Stimulated activated CD8-positive, alpha-beta memory T cell treated with anti-CD3 and anti-CD28 coated beads, Interleukin-2, amount 100 ng/mL, for 1 hour (primary cell): ENCODE data around the gene MRGPRG.

Experiments used
- DNase-seq, 2 donors: peaks; one replicate each; pipeline ENCODE4 v3.0.0-alpha.2; 2020; ENCODE audit warnings: low read depth in 2 of 2

MRGPRG gene

DNA sequence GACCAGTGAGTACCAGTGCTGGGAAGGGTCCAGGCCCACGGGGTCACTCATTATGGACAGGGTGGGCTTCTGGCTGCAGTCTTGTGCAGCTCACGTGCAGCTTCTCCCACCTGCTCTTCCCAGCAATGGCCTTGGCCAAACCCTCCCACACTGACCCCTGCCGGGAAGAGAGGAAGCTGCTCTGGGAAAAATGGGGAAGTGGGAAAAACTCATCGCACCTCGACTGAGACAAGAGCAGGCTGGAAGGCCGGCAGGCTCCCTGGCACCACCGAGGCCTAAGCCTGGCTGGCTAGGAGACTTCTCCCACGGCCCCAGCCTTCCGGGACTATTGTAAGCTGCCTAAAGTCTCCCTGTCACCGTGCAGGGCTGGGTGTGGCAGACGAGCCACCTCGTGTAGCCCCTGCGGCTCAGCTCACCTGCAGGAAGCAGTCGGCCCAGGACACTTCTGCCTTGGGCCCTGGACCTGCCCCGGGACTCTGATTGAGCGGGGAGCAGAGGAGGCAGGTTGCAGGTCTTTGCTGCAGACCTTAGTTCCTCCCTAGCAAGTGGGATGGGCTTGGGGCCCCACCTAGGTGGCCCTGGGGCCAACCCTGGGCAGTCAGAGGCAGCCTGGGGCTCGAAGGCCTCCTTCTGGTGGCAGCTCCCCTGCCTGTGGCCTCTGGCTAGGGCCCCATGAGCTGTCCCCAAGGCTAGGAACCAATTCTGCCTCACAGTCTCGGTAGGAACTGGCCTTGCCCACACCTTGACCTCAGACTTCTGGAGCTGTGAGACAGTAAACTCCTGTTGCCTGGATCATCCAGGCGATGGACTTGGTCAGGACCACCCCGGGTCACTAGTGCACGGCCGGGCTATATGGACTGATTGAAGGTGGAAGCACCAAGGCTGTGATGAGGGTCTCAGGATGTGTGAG lies 23.1 kb downstream of the MRGPRG start:
- no peak for DNase-seq

DNA sequence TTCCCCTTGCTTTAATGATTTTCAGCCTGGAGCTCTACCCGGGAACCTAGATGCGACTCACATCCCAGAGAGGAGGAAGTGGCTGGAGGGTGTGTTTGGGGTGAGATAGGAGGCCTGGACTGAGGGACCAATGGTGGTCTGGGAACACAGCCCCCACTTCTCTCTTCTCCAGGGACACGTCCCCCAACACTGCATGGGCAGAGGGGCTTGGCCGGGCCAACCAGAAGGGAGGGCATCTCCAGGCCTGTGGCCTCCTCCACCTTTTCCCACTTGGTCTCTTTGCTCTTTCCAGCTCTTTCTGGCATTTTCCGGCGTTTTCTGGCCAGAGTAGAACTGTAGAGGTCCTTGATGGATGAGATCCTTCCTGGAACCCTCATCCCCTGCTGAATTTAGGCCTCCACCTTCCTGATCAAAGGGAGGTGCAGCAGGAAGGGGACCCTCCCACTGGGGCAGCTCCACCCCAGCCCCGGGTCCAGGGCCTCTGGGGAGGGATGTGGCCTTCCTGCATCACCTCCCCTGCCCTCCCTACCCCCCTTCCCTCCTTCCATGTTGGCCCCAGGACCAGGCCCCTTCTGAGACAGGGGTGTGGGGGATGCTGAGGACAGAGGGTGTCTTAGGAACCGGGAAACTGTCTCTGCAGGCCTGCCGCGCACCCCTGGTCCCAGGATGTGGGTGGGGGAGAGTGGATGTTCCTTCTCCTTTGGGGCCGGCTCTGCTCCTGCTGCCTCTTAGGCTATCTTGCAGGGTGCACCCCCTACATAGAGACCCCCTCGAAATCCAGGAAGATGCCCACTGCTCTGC lies 24.4 kb downstream of the MRGPRG start:
- DNase-seq = no peak

DNA sequence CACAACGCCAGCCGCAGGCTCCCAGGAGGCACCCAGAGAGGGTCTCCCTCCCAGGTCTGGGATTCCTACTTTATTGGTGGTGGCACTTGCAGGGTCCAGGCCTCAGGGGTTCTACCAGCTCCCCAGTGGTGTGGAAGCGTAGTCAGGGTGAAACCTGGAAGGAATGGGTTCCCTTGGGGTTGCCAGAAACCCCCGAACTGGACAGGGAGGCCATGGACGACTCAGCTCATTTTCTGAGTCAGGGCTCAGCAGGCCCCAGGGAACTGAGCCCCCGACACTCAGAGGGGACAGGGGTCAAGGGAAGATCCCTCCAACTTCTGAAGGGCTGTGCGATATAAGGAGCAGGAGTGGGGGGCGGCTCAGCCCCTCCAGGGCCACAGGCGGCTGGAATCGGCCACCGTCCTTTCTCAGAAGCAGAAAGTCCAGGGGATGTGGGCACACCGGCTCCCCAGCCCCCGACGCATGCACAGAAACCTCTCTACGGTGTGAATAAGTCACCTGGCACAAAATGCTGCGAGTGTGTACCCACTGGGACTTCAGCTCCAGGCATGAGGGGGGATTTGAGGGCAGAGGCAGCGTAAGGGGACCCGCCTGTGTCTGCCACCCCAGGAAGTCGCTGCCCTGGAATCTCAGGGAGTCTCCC lies 25.1 kb downstream of the MRGPRG start:
- DNase-seq = no peak

DNA sequence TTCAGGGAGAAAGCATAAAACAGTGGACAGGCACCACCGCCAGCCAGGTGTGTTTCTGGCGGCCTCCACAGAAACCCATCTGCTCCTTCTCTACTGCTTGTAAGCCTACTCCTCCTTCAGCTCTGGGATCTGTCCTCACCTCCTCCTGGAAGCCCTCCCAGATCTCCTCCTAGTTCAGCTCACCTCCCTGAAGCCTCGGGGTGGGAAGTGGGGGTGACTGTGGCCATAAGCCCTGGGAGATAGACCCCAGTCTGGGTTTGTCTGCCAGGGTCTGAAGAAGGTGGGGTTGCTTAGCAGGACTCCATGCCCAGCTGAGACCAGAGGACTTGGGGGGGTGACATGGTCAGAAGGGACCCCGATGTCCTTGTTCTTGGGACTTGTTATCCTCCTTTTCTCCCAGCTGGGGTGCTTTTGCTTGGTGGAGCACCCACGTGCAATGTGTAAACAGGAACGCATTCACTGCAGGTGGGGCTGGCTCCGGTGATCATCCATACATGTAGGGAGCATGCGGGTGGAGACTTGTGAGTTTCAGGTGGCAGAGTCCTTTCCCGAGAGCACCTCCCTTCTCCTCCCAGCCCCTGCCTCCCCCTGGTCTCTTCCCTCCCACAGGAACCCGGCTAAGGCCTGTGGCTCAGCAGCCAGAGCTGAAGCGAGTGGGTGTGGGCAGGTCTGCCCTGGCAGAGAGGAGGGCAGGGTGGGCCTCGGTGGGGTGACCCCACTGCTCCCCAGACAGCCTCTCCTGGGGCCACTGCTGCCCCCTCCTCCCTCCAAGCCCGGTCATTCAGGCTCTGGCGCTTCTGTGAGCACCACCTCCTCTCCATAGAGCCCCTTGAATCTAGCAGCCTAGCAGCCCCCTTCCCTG lies 25.9 kb downstream of the MRGPRG start:
- DNase-seq = no peak

DNA sequence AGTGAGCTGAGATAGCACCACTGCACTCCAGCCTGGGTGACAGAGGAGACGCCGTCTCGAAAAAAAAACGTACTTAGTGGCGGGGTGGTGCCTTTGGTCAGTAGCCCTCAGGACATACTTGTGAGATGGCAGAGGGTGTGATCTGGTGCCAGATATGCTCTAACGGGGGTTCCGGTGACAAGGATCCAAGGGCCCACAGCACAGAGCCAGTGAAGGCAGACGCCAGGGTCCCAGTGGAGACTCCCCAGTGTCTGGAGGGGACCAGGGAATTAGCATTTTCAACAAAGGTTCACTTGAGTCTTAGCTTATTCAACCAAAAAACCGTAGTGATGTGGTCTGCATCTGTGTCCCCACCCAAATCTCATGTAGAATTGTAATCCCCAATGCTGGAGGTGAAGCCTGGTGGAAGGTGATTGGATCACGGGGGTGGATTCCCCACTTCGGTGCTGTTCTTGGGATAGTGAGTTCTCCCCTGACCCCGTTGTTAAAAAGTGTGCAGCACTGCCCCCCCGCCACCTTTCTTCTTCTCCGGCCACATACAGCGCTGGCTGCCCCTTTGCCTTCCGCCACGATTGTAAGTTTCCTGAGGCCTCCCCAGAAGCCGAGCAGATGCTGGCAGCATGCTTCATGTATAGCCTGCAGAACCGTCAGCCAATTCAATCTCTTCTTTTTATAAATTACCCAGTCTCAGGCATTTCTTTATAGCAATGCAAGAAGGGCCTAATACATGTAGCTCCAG lies 26.9 kb downstream of the MRGPRG start:
- no peak for DNase-seq

DNA sequence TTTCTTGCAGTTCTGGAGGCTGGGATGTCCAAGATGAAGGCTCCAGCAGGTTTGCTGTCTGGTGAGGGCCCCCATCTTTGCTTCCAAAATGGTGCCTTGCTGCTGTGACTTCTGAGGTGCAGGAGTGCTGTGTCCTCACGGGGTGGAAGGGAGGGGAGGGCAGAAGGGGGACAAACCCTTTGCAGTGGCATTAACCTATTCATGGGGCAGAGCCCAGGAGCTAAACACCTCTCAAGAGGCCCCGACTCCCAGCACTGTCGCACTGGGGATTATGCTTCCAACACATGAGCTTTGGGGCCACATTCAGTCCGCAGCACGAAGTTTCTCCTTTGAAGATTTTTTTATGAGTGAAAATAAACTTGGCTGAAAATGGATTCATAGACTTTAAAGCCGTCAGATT lies 28.0 kb downstream of the MRGPRG start:
- DNase-seq = no peak

DNA sequence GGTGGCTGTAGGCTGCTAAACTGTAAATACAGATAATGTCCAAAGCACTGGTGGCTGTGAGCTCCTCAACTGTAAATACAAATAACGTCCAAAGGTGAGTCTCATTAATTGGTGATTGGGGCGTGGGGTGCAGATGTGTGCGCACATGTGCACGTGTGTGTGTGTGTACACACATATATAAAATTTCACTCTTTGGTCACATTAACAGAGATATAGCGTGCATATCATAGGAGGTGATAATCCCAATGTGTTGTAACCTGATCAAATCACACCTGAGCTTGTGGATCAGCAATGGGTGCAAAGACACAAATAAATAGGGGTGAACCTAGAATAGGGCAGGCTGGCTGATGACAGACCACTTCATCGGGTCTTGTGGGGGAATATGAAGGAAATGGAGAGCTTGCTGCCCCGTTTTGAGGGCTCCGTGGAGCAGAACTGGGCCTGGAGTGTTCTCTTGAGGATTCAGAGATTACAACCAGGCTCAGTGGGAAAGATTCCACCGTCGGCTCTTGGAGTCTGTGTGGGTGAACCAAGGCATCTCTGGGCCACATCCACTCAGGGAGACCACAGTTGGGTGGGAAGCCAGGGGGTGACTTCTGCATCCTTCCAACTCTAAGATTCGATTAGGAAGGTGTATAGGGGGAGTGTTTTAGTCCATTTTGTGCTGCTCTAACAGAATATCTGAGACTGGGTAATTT lies 28.6 kb downstream of the MRGPRG start:
- no peak for DNase-seq

DNA sequence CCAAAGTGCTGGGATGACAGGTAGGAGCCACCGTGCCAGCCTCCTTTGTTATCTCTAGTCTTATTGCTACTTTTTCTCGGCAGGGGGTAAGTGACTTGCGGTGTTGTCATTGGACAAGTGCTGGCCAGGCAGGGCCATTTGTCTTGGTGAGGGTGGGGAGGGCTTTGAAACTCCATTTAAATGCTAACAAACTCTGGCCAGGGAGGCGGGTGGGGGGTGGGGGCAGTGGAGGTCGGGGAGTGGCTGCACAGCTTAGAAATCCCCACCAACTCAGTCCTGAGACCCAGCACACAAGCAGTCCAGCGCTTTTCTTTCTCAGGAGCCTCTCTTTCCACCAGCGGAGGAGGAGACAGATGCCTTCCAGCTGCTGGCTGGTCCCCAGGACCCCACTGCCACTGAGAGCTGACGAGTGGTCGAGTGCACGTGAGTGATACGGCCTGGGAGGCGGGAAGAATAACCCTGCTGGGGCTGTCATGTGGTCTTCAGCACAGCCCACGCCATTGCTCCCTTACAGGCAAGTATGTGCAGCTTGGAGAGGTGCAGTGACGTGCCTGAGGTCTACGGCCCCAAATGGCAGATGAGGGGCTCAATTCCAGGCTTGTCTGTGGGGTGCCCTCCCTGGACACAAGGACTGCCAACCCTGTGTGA lies 29.3 kb downstream of the MRGPRG start:
- no peak for DNase-seq

DNA sequence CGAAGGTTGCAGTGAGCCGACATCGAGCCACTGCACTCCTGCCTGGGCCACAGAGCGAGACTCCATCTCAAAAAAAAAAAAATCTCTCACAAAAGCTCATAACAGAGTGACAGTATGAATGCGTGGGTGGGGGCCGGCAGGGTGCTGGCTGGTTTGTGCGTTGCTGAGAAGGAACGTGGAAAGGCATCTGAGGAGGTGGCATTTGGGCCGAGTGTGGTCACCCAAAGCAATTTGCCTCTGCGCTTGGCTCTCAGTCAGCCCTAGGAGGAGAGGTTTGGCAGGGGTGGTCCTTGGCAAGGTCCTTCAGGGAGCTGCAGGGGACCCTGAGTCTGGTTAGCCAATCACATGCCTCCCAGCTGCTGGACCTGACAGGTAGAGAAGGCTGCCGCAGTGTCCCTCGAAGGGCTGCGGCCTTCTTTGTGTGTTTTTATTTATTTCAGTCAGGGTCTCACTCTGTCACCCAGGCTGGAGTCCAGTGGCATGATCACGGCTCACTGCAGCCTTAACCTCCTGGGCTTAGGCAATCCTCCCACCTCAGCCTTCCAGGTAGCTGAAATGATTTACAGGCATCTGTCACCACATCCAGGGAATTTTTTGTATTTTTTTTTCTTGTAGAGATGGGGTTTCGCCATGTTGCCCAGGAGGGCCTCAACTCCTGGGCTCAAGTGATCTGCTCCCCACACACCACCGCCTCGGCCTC lies 30.0 kb downstream of the MRGPRG start:
- DNase-seq = no peak

DNA sequence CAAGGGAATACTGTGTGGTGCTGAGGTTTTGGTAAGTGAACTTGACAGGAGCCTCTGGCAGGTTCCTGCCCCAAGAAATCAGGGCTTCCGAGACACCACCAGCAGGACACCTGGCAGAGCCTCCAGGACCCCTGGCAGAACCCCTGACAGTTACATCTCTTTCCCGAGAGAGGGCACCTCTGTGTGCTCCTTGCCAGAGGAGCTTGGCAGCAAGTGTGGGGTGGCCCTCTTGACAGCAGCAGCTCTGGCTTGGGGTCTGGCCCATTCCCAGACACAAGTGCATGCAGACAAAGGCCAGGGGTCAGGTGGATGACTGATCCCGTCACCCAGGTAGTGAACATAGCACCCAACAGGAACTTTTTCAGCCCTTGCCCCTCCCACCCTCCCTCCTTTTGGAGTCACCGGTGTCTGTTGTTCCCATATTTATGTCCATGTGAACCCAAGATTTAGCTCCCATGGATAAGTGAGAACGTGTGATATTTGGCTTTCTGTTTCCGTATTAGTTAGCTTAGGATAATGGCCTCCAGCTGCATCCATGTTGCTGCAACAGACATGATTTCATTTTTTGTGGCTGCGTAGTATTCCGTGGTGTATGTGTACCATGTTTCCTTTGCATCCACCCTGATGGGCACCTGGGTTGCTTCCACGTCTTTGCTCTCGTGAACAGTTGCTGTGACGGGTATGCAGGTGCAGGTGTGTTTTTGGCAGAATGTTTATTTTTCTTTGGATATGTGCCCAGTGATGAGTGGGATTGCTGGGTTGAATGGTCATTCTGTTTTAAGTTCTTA lies 32.3 kb downstream of the MRGPRG start:
- no peak for DNase-seq

DNA sequence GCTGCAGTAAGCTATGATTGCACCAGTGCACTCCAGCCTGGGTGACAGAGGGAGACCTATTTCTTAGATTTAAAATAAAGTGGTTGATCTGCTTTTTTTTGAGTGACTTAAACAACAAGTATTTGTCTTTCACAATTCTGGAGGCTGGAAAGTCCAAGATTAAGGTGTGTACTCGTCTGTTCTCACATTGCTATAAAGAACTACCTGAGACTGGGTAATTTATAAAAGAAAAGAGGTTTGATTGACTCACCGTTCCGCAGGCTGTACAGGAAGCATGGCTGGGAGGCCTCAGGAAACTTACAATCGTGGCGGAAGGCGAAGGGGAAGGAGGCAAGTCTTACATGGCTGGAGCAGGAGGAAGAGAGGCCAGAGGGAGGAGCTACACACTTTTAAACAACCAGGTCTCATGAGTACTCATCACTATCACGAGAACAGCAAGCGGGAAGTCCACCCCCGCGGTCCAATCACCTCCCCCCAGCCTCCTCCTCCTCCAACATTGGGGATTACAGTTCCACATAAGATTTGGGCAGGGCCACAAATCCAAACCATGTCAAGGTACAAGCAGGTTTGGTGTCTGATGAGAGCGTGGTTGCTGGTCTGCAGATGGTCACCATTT lies 33.8 kb downstream of the MRGPRG start:
- DNase-seq = no peak

DNA sequence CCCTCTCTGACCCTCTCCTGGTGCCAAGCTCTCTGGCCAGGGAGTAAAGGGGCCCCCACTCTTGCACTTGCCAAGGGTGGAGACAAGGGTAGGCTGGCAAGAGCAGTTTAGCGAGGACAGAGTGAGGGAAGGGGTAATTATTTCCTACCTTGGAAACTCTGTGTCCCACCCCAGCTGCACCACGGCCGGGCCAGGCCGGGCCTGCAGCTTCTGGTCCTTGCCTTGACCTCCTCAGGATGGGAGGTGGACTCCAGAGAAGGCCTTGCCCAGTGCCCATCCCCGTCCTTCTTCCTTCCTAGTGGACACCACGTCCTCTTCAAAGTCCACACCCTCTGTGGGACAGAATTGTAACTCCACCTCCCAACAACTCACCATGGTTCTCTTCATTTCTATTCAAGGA lies 35.1 kb downstream of the MRGPRG start:
- no peak for DNase-seq

DNA sequence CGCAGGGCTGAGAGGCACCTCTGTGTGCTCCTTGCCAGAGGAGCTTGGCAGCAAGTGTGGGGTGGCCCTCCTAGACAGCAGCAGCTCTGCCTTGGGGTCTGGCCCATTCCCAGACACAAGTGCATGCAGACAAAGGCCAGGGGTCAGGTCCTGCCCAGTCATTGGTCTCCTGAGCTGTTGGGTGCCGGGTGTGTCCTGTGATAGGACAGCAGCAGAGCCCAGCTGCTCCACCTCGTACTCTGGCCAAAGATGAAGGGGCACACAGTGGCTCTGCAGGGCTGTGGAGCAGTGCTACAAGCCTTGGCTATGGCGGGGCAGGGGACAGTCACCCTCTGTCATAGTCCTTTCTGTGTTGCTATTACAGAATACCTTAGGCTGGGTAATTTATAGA lies 36.2 kb downstream of the MRGPRG start:
- DNase-seq = no peak

DNA sequence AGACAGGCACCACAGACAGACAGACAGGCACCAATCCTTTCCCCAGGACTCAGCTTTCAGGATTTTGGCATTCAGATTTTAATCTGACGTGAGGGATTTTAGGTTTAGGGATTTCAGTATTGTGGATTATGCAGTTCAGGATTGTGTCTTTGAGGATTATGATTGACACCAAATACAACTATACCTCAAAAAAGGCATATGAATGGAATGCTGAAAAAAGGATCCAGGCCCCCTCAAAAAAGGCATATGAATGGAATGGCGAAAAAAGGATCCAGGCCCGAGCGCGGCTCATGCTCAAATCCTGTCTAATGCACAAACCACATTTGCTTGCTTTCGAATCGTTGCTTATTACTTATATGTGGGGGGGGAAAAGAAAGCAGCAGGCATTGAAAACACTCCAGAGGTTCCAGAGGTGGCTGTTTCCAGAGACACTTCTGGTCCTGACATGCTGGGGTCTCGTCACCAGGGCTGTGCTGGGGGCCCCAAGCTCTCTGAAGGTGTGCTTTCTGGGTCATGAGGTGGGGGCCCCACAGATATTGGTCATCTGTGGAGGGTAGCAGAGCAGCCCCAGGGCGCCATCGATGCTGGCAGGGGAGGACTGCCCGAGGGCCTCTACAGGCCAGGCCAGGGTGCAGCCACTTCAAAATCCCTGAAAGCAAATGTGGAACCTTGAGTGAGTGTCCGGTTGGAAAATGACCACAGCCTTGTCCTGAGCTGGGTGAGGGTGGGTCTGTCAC lies 36.7 kb downstream of the MRGPRG start:
- no peak for DNase-seq

DNA sequence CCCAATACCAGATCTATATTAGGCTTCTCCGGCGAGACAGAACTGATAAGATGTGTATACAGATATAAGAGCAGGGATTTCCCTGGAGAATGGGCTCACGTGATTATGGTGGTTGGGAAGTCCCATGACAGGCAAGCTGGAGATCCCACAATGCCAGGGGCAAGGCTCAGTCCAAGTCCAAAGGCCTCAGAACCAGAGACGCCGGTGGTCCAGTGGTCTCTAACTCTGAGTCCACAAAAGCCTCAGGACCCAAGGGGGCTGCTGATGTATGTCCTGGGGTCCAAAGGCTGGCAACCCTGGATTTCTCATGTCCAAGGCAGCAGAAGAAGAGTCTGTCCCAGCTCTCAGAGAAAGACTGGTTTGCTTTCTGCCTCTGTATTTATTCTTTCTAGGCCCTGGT lies 37.7 kb downstream of the MRGPRG start:
- no peak for DNase-seq

DNA sequence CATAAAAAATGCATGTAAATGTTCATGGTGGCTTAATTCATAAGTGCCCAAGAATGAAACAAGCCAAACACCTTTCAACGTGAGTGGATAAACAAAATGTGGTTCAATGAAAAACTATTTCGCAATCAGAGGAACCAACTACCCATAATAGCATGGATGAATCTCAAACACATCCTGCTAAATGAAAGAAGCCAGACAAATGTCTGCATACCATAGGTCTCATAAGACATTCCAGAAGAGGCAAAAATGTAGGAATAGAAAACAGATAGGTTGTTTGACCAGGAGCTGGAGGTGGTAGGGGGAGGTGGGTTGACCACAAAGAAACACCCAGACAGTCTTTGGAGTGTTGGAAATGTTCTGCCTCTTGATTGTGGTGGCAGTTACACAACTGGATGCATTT lies 40.3 kb downstream of the MRGPRG start:
- no peak for DNase-seq

DNA sequence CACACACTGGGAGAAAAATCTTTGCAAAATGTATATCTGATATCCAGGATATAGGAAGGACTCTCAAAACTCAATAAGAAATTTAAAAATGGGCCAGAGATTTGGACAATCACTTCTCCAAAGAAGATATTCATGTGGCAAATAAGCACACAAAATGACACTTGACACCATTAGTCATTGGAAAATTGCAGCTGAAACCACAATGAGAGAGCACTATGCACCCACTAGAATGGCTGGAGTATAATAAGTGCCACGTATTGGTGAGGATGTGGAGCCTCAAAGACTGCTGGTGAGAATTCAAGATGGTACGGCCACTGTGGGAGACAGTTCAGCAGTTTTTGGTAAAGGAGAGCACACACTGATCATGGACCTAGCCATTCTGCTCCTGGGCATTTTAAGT lies 40.7 kb downstream of the MRGPRG start:
- DNase-seq = no peak
